ENCODE data around the gene CILP2.

DNA sequence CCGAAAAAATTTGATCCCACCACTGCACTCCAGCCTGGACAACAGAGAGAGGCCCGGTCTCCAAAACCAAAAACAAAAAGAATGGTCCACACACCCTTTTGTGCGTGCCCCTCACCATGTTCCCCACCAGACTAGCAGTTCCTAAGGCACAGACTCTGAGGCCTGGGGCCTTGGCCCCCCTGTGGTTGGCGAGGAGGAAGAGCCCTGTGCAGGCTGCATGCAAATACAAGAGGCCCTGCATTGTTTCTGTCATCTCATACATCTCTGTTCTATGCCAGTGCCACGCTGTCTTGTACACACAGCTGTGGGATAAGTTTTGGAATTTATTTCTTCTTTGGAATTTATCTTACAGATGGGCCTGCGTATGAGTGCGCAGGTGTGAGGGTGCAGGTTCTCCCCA lies 14.0 kb upstream of the CILP2 start:
- TF ChIP-seq, protein P1, sequence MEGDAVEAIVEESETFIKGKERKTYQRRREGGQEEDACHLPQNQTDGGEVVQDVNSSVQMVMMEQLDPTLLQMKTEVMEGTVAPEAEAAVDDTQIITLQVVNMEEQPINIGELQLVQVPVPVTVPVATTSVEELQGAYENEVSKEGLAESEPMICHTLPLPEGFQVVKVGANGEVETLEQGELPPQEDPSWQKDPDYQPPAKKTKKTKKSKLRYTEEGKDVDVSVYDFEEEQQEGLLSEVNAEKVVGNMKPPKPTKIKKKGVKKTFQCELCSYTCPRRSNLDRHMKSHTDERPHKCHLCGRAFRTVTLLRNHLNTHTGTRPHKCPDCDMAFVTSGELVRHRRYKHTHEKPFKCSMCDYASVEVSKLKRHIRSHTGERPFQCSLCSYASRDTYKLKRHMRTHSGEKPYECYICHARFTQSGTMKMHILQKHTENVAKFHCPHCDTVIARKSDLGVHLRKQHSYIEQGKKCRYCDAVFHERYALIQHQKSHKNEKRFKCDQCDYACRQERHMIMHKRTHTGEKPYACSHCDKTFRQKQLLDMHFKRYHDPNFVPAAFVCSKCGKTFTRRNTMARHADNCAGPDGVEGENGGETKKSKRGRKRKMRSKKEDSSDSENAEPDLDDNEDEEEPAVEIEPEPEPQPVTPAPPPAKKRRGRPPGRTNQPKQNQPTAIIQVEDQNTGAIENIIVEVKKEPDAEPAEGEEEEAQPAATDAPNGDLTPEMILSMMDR (IDR thresholded peaks at IDR 0.05): no peak
- no peak for TF ChIP-seq ZFX (IDR thresholded peaks at IDR 0.05; ENCODE audit: borderline replicate concordance)

All from 22Rv1 (cell line).